HT-29 (cell line): ENCODE results near the gene AASDHPPT. TPM values are rescaled to one million over a fixed set of nuclear protein-coding genes. Genes with fewer than 3 reads are reported as not detected.

Experiments used
- total RNA-seq: library from RNA; depleted of rRNA; stranded (reverse); fragments of >200 nt; shearing (Covaris generic); gene quantifications from 2 replicates; pipeline ENCODE4 v1.2.3, GENCODE V29; 2014; rRNA removed

The AASDHPPT gene
- total RNA-seq, 1 experiment from 2014 or later: 29.7 TPM

Other genes with a start within 250 kb of the AASDHPPT start
- 5.9 and 7.3 TPM in 2 replicates for gene MSANTD4, start 55.4 kb upstream of the AASDHPPT start, total RNA-seq
- 2.5 and 4.7 TPM in 2 replicates for gene KBTBD3, start 315 bp upstream of the AASDHPPT start, total RNA-seq